NCI-H187 (cell line): ENCODE results near the gene CREG2.
"Not testable (repeated sequence)": the region's sequence is repeated elsewhere in the genome, so short reads cannot be mapped to it uniquely, and the experiment has no call there.

ENCODE experiments used
- DNase-seq, 2 experiments: peaks; one replicate each; lab custom pipeline; 2025; lab: John Stamatoyannopoulos, UW

CREG2 gene

DNA sequence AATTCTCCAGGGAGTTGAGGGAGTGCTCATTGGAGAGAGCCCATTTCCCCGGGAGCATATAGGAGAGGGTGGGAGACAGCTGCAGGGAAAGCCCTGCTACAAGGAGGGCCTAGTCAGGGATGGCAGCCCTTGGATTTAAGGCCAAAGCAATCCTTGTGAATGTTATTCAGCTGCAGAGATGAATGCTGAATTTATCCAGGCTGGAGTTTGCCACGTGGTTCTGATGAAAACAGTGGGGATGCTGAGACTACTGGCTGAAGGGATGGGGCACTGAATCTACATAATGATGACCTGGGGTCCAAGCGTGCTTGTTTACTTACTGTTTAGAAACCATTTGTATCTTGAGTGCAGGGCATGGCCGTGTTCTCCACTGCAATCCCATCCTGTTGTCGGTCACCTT is 43.2 kb downstream of the CREG2 start:
- no peak for DNase-seq

DNA sequence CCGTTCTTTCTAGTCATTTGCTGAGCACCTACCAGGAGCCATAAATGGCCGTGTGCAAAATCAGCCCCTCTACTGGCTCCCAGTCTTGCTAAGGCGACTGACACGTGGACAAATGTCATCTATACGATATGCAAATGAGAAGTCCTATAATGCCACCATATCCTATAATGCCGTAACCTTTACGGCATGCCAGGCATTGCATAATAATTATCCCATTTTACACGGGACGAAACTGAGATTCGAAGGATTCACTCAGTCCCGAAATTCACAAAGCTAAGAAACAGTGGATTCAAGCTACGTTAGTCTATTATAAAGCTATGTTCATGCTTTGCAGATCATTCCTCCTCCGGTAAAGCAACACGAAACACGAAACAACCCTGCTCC is 44.7 kb downstream of the CREG2 start:
- DNase-seq: no peak

DNA sequence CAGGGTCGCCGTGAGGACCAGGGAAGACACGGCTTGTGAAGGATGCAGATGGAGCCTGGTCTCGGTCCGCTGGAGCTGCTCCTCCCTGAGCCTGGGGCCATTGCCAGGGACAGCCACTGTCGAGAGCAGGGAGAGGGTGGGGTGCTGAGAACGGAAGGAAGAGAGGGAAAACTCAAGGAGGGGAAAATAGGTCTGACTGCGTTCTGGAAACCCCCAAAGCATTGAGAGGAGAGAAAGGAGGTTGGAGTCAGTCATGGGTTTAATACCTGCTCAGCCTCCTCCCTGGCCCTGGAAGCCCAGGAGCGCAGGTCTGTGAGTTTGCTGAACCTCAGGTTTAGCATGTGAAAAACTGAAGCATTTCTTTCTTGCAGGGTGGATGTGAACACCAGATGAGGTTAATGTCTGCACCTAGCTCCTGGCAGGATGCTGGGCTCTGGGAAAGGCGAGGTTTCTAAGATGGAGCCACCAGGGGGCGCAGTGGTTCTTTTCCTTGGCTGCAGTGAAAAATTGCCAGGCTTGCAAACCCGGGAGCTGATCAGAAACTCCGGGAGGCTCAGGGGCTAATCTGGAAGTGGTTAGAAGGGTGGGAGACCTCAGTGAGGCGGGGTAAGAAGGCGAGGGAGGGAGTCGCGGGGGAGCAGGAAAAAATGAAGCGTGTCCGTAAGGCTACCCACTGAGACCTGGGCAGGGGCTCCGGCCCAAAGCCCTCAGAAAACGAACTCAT is 45.2 kb downstream of the CREG2 start:
- DNase-seq: peak in 1 of 2 experiments; percentile 3

DNA sequence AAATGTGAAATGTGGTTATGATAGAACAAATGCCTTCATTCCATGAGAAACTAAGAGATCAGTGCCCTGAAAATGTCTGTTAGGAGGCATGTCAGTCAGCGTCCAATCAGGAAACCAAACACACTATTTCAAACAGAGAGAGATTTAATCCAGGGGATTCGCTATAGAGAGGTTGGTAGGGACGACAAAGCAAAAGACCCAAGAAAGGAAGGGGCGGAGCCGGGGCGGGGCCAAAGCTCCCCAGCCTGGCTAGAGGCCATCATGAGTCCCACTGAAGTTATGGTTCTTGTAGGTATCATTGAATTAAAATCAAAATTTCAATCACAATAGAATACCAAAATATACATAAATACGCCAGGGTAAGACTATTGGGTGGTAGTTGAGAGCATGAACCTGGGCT is 45.9 kb downstream of the CREG2 start:
- no peak for DNase-seq

DNA sequence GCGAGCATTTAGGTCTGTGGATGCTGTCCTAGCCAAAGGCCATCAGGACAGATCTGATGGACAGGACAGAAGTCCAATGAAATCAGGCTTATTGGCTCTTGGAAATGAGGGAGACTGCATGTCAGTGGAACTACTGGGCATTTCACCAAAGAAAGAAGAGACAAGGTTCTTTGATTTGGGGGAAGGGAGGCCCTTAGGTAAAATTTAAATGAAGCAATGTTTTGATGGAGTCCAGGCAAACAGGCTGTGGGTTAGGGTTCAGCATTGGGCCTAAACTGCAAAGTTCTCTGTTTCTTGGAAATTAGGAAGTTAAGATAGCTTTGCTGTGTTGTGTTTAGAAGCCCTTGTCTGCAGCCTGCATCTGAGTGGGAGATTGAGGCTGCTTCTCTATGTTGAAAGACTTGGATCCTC is 47.2 kb downstream of the CREG2 start:
- DNase-seq: no peak

DNA sequence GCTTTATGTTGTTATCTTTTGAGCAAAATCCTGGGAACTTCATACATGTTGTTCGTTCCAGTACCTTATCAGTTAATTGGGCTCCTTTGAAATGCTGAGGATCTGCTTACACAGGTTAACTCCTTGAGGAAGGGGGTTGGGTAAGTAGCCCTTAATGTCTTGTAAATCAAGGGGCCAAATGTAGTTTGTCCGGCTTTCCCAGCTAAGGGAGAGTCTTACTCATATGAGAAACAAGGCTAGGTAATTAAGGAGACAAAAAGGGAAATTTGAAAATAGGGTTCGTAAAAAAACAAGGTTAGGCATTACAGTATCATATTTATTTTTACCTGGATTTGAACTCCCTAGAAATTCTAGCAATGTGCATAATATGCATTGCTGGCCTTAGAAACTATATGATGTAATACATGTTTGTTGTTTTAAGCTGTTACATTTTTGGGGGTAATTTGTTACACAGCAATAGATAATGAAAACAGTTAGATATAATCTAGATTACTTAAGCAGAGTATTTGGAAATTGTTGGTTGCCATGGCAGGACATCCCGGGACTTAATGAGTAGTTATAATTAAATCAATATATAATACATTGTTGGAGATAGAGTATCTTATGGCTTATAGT is 47.9 kb downstream of the CREG2 start:
- no peak for DNase-seq

DNA sequence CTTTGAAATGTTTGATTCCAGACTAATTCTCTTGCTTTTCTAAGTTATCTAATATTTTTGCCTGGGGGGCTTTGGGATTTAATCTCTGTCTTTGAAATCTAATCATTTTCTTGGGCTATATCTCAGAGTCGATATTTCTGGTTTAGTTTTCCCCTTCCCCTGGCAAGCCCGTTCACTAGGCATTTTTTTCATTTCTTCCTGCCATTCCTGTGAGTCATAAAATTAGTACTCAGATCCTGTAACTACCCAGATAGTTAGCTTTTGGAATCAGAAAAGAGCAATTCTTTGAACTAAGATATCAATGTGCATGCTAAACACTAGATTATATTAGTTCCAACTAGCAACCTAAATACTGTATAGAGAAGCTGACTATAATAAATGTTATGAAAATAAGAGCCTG is 49.4 kb downstream of the CREG2 start:
- no peak for DNase-seq

DNA sequence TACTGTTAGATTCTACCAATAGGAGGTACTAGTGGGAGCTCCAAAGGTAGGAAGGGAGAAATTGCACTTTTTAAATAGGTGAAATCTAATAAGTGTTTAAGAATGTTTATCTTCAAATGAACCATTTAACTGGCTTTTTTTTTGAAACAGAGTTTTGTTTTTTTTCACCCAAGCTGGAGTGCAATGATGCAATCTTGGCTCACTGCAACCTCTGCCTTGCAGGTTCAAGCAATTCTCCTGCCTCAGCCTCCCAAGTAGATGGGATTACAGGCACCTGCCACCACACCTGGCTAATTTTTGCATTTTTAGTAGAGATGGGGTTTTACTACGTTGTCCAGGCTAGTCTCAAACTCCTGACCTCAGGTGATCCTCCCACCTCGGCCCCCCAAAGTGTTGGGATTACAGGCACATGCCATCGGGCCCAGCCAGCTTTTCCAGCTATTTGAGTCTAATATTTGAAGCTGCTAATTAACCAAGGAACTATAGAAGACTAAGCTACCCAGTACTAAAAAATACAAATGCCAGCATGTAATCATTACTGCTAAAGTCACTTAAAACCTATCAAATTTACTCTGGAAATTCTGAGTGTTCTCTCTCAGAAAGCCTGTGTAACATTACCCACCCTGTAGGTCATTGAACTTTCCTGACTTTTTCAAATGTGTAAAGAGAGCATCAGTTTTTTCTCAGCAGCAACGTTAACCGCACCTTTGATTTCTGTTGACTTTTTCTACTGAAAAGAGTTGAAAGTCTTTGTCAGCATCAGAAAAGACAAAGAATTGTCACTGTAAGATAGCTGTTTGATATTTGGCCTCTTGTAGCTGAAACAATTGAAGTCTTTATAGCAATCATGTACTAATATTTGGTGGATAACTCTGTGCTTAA is 54.2 kb downstream of the CREG2 start:
- DNase-seq: no peak

DNA sequence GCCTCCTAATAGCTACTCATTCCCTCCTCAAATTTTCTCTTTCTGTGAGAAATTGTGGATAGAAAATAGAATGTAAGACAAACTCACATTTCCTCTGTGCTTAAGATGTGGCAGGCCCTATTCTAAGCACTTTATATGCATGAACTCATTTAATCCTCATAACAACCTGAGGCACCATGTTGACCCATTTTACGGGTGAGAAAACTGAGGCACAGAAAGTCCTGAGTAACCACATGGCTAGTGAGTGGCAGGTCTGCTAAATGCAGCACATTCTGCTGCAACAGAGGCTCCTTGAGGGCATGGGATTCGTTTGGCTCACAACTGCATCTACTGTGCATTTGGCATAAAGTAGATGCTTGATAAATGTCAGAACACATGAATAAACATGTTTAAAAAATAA is 56.1 kb downstream of the CREG2 start:
- DNase-seq: no peak

DNA sequence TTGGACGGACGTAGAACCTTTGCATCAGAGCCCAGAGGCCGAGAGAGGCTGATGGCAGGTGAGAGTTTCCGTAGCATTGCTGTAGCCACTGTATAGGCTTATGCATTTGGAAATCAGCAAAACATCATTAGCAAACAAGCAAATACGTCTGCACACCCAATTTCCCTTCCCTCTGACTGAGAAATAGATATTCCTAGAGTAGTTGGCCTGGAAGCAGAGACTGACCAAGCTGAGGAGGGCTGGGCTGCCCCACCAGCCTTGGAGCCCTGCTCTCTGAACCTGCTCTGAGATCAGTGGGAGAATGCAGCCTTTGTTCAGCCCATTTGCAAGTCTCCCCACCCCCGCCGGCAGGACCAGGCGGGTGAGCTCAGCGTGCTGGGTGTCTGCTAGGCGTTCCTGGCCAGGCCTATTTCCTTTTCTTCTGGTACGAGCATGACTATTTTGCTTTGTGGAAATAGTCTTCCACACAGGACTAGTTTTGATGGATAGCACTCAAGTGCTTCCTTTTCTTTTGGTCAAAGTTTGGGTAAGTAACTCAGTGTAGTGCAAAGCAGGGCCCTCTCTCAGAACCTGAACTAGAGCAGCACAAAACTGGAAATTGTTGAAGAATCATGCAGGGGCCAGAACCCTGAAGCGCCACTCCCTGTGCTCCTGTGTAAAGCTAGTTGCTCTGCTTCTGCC is 56.9 kb downstream of the CREG2 start:
- no peak for DNase-seq

DNA sequence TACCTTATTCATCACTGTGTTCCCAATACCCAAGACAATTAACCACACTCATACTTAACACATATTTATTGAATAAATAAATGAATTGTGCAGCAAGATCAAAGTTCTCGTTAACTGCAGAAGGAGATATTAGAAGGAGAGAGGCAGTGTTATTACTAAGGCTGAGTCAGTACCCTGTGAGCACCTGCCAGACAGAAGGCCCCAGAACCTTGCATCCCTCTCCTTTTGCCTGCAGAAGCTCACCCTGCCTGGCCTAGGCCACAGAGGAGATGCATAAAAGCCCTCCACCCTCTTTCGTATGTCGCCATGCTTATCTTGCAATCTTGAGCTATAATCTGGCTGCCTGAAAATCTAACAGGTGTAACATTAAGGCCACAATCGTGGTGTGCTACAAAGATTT is 58.3 kb downstream of the CREG2 start:
- no peak for DNase-seq

DNA sequence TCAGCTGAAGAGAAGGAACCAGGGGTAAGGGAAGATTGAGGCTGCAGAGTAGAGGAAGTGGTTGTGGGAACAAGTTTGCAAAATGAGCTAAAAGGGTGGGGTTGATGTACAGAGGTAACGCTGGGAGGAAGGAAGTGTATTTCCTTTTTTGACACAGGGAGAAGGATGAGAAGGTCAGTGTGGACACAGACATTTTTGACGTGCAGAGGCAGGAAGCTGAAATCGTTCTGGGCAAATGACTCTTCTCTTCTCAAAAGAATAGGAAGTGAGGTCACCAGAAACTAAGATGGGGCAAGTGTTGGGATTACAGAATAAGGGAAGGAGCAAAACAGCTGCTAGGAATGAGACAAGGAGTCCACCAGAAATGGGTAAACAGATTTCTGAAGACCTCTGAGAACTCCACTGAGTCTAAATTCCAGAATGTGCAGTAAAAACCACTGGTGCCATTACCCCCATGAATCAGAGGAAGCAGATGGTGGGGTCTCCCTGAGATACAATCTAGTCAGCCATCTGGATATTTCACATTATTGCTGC is 58.8 kb downstream of the CREG2 start:
- no peak for DNase-seq

DNA sequence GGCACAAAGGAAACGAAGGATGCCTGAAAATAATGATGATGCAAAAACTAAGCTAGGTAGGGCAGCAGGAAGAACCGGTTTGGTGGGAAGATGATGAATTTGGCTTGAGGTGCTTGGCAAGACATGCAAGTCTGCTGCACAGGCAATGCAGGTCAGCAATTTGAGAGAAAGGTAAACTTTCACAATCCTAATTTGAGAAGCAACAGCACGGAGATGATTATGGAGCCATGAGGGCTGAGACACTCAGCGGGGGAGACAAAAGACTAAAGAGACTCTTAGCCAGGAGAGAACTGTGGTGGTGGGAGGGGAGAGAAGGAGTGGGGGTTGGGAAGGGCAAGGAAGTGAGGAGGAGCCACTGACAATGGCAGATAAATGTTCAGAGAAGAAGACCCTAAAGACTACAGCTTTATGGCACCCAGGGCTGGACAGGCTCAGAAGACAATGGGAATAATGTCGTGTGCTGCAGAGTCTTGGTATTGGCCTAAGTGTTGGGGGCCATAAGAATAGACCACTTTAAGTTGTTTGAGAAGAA is 59.4 kb downstream of the CREG2 start:
- no peak for DNase-seq

DNA sequence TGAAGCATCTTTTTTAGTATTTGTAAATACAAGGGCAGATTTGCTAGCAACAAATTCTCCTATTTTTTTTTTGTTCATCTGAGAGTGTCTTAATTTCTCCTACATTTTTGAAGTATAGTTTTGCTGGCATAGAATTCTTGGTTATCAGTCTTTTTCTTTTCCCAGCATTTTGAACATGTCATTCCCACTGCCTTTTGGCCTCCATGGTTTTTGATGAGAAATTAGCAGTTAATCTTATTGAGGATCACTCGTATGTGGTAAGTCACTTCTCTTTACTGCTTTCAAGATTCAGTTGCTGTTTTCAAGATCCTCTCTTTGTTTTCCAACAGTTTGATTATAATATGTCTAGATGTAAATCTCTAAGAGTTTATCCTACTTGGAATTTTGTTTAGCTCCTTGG is 61.9 kb downstream of the CREG2 start:
- DNase-seq: no peak

DNA sequence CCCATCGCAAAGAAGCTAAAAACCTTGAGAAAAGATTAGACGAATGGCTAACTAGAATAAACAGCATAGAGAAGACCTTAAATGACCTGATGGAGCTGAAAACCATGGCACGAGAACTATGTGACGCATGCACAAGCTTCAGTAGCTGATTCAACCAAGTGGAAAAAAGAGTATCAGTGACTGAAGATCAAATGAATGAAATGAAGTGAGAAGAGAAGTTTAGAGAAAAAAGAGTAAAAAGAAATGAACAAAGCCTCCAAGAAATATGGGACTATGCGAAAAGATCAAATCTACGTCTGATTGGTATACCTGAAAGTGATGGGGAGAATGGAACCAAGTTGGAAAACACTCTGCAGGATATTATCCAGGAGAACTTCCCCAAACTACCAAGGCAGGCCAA is 70.7 kb downstream of the CREG2 start:
- DNase-seq: not testable (repeated sequence)

DNA sequence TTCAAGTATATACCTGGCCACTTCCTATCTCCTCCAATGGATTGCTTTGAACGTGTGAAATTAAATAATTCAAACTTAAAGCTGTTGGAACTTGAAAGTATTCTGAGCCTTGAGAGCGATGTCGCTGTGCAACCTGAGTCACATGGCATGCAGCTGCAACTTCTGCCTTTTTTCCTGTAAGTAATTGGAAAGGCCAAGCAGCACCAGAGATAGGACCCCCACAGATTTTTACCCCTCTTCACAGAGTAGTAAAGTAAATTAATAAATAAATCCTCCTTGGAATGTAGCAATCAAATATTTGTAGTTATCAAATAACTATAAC is 75.6 kb downstream of the CREG2 start:
- DNase-seq: no peak

DNA sequence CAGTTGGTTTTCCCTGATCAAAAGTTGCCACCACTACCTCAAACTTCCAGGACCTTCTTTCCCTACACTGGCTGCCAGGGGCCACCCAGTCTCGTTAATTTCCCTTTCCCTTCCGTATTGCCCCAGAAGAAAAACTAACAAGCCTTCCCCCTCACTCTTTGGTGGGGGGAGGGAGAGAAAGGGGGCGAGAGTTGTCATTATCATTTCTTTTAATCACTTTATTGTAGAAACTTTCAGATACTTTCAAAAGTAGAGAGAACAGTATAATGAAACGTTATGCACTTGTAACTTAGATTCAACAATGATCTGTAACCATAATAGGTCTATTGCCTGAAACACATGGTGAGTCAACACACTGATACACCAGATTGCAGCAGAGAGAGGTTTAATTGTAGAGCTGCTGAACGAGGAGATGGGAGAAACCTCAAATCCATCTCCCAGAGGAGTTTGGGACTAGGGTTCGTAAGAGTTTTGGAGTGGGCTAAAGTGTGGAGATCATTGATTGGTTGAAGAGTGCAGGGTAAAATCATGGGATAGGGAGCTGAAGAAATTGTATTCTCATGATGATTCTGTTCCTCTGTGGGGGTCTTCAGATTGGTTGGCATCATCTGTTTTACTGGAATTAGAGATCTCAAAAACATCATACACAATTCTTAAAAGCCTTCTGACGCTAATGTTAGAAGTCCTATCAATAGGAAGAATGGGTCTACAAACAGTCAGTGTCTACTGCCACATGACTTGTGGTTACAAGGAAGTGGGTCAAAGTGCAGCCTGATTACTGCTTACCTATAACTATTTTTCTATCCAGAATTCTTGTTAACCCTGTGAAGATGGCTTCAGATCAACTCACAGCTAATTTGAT is 76.2 kb downstream of the CREG2 start:
- DNase-seq: no peak

DNA sequence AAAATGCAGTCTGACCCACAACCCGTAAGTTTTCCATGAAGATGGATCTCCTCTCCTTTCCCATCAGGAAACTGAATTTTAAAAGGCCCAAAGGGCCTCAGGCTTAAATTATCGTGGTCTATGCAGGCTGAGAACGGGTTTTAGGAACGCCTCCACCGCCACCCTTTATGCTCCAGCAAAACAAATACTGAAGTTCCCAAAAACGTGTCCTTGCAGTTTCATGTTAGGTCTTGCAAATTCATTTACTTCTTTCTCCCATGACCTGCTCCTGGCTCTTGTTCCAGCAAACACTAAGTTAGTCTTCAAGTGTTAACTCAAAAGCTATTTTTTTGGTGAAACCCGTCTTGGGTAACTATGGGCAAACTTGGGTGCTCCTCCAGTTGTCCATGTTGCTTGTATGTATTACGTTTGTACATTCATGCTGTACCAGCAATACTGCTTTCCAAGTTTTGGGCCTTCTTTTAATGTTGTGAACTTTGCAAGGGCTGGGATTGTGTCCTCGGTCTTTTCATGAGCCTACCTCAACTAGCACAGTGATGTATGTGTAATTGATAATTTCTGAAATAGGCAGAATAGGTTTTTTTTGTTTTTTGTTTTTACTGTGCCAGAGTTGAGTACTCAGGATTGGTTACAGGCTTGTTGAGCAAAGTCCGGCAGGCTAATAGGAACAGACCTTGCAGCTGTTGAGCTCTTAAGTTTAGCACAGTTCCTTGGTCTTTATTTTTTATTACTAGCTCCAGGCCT is 77.0 kb downstream of the CREG2 start:
- DNase-seq: no peak

DNA sequence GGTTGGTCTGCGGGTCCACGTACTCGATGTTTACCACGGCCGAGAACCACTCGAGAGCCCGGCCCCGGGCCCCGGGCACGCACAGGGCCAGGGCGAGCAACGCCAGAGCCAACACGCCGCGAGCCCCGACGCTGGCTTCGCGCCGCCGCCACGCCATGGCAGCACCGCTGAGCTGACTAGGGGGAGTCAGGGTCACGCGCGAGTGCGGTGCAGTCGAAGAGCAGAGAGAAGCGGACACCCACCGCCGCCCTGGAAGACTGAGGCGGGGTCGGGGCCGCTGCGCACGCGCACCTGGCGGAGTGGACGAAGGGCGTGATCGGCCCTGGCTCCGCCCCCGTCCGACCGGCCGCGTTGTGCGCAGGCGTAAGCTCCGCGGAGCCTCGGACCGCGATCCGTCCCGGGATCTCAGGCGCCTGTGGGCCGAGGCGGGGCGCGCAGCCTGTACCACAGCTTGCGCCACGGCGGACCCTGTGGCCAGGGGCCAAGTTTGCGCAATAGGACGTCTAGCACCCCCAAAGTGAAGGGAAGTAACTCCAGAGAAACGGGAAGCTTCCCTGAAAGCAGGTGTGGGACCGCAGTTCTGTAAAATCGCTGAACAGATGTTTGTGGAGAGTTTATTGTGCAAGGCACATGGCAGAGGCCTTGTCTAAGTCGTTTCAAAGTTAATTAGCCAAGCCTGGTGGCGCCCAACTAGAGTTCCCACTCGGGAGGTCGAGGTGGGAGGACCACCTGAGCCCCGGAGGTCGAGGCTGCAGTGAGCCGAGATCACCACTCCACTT is 78.7 kb downstream of the CREG2 start, which contains the start of gene RNF149:
RNF149 (minus strand) TSS at position 270 of the 779 bp plus-strand sequence; CDS start at position 157, 113 bp downstream.
- DNase-seq: peak; percentile 58 to 67
